Esophagus squamous epithelium (tissue), 5 donors: ENCODE results near the gene CACNA1F. TPM values are rescaled to one million over a fixed set of nuclear protein-coding genes. Genes with fewer than 3 reads are reported as not detected.

Source experiments
- DNase-seq: peaks from one replicate; lab custom pipeline; 2025; lab: John Stamatoyannopoulos, UW
- H3K27ac ChIP-seq, 4 donors: fragments of 200-600 bp; sonication (generic); one replicate each; pipeline ENCODE4 v1.5.1; 2016 to 2019; ENCODE audit warnings: mild to moderate bottlenecking in 1 of 4
- H3K27me3 ChIP-seq, 4 donors: fragments of 200-600 bp; sonication (generic); 1 replicate in 3 of 4; 2 replicates in 1 of 4; pipeline versions ENCODE4 v1.5.1 to v1.6.0; 2017 to 2021; ENCODE audit warnings: antibody characterized with exemption in 1 of 4
- H3K36me3 ChIP-seq, 3 donors: fragments of 200-600 bp; sonication (generic); one replicate each; pipeline ENCODE4 v1.5.1; 2016 to 2019
- H3K4me1 ChIP-seq, 3 donors: fragments of 200-600 bp; sonication (generic); one replicate each; pipeline ENCODE4 v1.5.1; 2017 to 2019
- H3K4me3 ChIP-seq, 4 donors: fragments of 200-600 bp; sonication (generic); 1 replicate in 3 of 4; 2 replicates in 1 of 4; pipeline ENCODE4 v1.5.1; 2016 to 2019; ENCODE audit warnings: mild to moderate bottlenecking in 2 of 4, moderate library complexity in 1 of 4
- H3K9me3 ChIP-seq, 3 donors: fragments of 200-600 bp; sonication (generic); one replicate each; pipeline ENCODE4 v1.5.1; 2016 to 2019
- POLR2A ChIP-seq, 4 donors: fragments of 450-650 bp; IDR thresholded peaks; one replicate each; pipeline ENCODE4 v1.6.1; 2017; ENCODE audit warnings: antibody characterized with exemption in 4 of 4, mild to moderate bottlenecking in 4 of 4, moderate library complexity in 3 of 4
- WGBS, 2 donors: methylation state at CpG; one replicate each; pipeline ENCODE4 v1.1.5; 2018; 5-methylcytosine and 5-hydroxymethylcytosine counted together
- intact Hi-C: fragments of 100-400 bp; cut with DNase I; formaldehyde crosslinking; loops from one replicate; pipeline ENCODE4 v1.15.0; 2022
- total RNA-seq, 4 donors: library from RNA; depleted of rRNA; stranded (reverse); fragments of >200 nt; gene quantifications; one replicate each; pipeline ENCODE4 v1.1.0, GENCODE V29; 2016
- TF ChIP-seq, protein P1 (sequence below), 6 experiments: fragments of 450-650 bp in 4 of 6; fragments of 200-600 bp in 2 of 6; sonication (generic) in 2 of 6; IDR thresholded peaks; one replicate each; pipeline ENCODE4 v1.5.1; 2016 to 2019; ENCODE audit warnings: antibody characterized with exemption in 6 of 6, mild to moderate bottlenecking in 4 of 6, moderate library complexity in 4 of 6
- donor health status: DM: yes; HTN: yes; CAD: no.

The CACNA1F gene
- total RNA-seq, 4 donors from 2014 or later: 0.38 TPM; not detected in 3

DNA sequence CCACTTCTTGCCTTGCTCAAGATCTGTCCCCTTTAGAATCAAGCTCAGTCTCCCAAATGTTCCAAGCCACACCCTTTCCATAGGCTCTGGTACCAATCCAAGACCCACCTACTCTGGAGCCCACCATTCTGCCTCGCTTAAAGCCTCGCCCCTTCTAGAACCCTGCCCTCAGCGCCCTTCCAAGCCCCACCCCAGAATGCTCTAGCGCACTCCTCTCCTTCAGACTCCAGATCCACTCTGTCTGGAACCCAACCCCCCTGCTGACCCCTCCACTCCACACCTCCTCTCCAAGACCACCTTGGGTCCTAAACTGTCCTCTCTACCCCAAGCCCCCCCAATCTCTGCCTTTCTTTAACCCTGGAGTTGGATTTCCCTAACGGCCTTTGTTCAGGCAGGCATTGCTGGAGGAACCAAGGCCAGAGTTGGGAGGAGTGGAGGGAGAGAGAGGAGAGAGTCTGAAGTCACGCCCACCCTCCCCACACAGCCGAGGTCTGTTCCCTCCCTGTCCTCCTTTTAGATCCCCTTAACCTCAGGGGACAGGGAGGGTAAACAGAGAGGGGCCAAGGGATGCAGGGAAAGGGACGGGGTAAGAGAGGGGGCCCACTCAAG is 44.6 kb downstream of the CACNA1F start:
- H3K9me3 ChIP-seq: no peaks in the 10 kb centered on the region
- no peak for TF ChIP-seq POLR2A (IDR thresholded peaks at IDR 0.05)
- TF ChIP-seq, protein P1, sequence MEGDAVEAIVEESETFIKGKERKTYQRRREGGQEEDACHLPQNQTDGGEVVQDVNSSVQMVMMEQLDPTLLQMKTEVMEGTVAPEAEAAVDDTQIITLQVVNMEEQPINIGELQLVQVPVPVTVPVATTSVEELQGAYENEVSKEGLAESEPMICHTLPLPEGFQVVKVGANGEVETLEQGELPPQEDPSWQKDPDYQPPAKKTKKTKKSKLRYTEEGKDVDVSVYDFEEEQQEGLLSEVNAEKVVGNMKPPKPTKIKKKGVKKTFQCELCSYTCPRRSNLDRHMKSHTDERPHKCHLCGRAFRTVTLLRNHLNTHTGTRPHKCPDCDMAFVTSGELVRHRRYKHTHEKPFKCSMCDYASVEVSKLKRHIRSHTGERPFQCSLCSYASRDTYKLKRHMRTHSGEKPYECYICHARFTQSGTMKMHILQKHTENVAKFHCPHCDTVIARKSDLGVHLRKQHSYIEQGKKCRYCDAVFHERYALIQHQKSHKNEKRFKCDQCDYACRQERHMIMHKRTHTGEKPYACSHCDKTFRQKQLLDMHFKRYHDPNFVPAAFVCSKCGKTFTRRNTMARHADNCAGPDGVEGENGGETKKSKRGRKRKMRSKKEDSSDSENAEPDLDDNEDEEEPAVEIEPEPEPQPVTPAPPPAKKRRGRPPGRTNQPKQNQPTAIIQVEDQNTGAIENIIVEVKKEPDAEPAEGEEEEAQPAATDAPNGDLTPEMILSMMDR (IDR thresholded peaks at IDR 0.05): no peak
- peaks cover 0 to 73% (median 5%) of the 10 kb centered on the region in 3 donors for H3K4me1 ChIP-seq
- intact Hi-C loops: no loop called here
- no peaks in the 10 kb centered on the region for H3K27me3 ChIP-seq
- no peak for DNase-seq
- 55 to 66% methylated on average over 6 to 7 of the region's 8 CpGs for WGBS, 2 donors
- H3K4me3 ChIP-seq: no peak overlapping the region
- peaks cover 0 to 4% (median 3%) of the 10 kb centered on the region in 3 donors for H3K36me3 ChIP-seq
- peak overlapping the region in 3 of 4 donors; percentile 77 to 91 (median 88) for H3K27ac ChIP-seq

DNA sequence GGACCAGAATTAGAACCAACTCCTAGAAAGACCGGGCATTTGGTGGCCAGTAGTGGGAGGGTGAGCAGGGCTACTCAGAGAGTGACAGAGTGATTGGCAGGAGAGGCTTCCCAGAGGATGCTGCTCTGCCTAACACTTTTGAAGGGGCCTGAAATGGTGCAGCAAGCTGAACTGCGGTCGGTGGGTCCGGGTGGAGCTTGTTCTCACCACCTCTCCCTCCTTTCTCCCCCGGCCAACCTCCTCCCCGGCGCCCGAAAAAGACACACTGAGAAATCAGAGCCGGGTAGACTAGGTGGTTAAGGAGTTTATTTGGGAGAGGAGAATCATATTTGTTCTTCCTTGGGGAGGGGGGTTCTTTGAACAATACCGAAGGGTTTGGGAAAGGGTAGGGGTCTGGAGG is 45.6 kb downstream of the CACNA1F start:
- H3K9me3 ChIP-seq: no peaks in the 10 kb centered on the region
- H3K4me1 ChIP-seq: peaks cover 0 to 72% (median 5%) of the 10 kb centered on the region in 3 donors
- TF ChIP-seq POLR2A (IDR thresholded peaks at IDR 0.05): no peak
- TF ChIP-seq, protein P1 (IDR thresholded peaks at IDR 0.05): no peak
- intact Hi-C loops: no loop called here
- 76% methylated on average over 7 of the region's 10 CpGs; no CpG with 5 or more reads in 1 of the 2 donors for WGBS, 2 donors
- H3K27me3 ChIP-seq: no peaks in the 10 kb centered on the region
- DNase-seq: no peak
- H3K36me3 ChIP-seq: peaks cover 0 to 13% (median 6%) of the 10 kb centered on the region in 3 donors
- no peak overlapping the region for H3K4me3 ChIP-seq
- peak overlapping the region; percentile 85 to 92 (median 89) for H3K27ac ChIP-seq

DNA sequence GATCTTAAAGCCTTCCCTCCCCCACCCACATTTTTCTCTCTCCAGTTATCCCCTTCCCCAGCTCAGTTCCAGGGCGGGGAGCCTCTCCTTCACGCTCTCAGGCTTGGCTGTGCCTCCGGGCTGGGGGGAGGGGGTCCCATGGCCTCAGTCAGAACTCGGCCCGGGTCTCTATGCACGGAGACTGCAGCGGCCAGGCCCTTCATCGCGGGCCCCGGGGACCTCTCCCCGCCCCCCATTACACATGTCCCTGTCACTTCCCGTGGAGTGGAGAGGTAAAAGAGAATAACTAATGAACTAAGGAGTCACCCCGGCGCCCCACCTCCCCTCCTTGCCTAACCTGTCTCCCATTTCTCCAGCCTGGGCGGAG is 46.1 kb downstream of the CACNA1F start:
- Histone ChIP-seq H3K36me3 (peaks cover 0 to 18% (median 6%) of the 10 kb centered on the region in 3 donors), H3K4me3 (no peak overlapping the region), H3K4me1 (peaks cover 0 to 67% (median 5%) of the 10 kb centered on the region in 3 donors), H3K27ac (peak overlapping the region; percentile 85 to 92 (median 89)), H3K27me3 (no peaks in the 10 kb centered on the region), H3K9me3 (no peaks in the 10 kb centered on the region)
- TF ChIP-seq POLR2A (IDR thresholded peaks at IDR 0.05): no peak
- TF ChIP-seq, protein P1 (IDR thresholded peaks at IDR 0.05): no peak
- no peak for DNase-seq
- intact Hi-C loops: no loop called here
- WGBS, 2 donors: 47% methylated on average over 8 of the region's 15 CpGs; no CpG with 5 or more reads in 1 of the 2 donors

DNA sequence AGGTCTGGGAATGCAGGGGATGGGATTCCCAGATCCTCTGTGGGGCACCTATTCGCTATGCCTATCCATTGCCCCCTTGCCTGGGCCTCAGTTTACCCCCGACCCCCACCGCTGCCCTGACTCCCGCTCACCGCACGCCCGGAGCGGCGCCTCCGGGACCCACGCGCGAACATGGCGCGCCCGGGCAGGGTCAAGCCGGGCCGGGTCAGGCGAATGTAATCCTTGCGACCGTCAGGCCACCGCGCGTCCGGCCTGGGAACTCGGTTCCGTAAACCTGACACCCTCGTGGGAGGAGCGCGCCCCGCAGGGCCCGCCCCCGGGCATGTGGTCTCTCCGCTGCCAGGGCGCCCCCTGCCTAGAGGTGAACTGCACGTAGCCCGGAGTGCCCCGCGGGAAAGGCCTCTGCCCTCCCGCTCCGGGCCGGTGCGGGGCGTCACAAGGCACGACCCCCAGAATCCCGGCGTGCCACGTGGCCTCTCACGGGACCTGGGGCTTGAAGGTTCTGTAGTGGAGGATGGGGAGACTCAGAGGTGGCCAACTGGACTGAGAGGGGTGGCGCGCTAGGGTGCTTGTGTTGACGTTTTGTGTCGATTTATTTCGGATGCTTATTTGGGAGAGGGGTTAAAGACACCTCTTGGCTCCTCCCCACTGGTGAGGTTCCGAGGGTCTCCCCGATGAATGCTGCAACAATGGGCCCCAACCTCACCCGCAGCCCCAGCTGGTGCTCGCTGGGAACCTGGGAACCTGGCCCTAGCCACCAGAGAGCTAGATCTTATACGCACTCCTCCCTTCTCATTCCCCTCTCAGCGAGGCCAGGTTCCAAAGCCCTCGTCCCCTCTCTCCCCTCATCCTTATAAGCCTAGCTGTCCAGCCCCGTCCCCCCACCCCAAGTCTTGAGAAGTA is 46.8 kb downstream of the CACNA1F start, which contains the start of gene PRICKLE3:
Gene PRICKLE3, minus strand, starts transcription at position 249 of the 903 bp plus-strand sequence. Its CDS starts 76 bp downstream, at position 173.
- 71% methylated on average over 12 of the region's 62 CpGs; no CpG with 5 or more reads in 1 of the 2 donors for WGBS, 2 donors

More for the DNA sequence above, 46.8 kb downstream of the CACNA1F start, which contains the start of gene PRICKLE3:
- intact Hi-C loops: no loop called here
- Histone ChIP-seq H3K36me3 (peaks cover 0 to 22% (median 6%) of the 10 kb centered on the region in 3 donors), H3K4me1 (peaks cover 0 to 63% (median 5%) of the 10 kb centered on the region in 3 donors), H3K9me3 (no peaks in the 10 kb centered on the region), H3K27ac (peak within 1 kb of the TSS; percentile 85 to 92 (median 89)), H3K27me3 (no peaks in the 10 kb centered on the region), H3K4me3 (peak within 1 kb of the TSS; percentile 49 to 75 (median 59))
- peak; percentile 9 for DNase-seq
- peak in 2 of 4 donors; percentile 17 to 84 for TF ChIP-seq POLR2A (IDR thresholded peaks at IDR 0.05)
- TF ChIP-seq, protein P1 (IDR thresholded peaks at IDR 0.05): peak; percentile 14 to 54 (median 28)
